Endothelial cell of hepatic sinusoid (primary cell): ENCODE results near the gene GPR137B.

ENCODE experiments used
- in situ Hi-C: cut with HindIII; loops from 2 replicates; pipeline ENCODE4 v1.10.0; 2017; ENCODE audit warnings: low sequenced_read_pairs

Gene GPR137B

GRCh38 chr1:236113324-236114032 lies 28.9 kb upstream of the GPR137B start:
- in situ Hi-C loops, result no loop called here

GRCh38 chr1:236114076-236114747 lies 28.1 kb upstream of the GPR137B start:
- in situ Hi-C loops, result no loop called here

GRCh38 chr1:236117710-236118109 lies 24.6 kb upstream of the GPR137B start:
- in situ Hi-C loops, result no loop called here

- in situ Hi-C loops, result no loop called here
These were observed 22.3 kb upstream of the GPR137B start for GRCh38 chr1:236119943-236120484.

- in situ Hi-C loops, result no loop called here
These were observed 21.6 kb upstream of the GPR137B start for GRCh38 chr1:236120721-236121153.

GRCh38 chr1:236122176-236122575 lies 20.2 kb upstream of the GPR137B start:
- in situ Hi-C loops, result no loop called here

- in situ Hi-C loops, result no loop called here
These were observed 18.8 kb upstream of the GPR137B start for GRCh38 chr1:236123563-236123962.

GRCh38 chr1:236124965-236125364 lies 17.4 kb upstream of the GPR137B start:
- in situ Hi-C loops, result no loop called here

GRCh38 chr1:236127045-236127444 lies 15.3 kb upstream of the GPR137B start:
- in situ Hi-C loops, result no loop called here

- in situ Hi-C loops, result no loop called here
These were observed 13.6 kb upstream of the GPR137B start for GRCh38 chr1:236128646-236129178.

GRCh38 chr1:236129306-236129705 lies 13.0 kb upstream of the GPR137B start:
- in situ Hi-C loops, result no loop called here

- in situ Hi-C loops, result loop anchor here (10.0 kb wide), 1 partner anchor 364 kb away; no protein-coding TSS in a partner anchor
These were observed 12.0 kb upstream of the GPR137B start for GRCh38 chr1:236130372-236130771.

- in situ Hi-C loops, result loop anchor here (10.0 kb wide), 1 partner anchor 363 kb away; no protein-coding TSS in a partner anchor
These were observed 10.4 kb upstream of the GPR137B start for GRCh38 chr1:236131916-236132315.

- in situ Hi-C loops, result loop anchor here (10.0 kb wide), 1 partner anchor 362 kb away; no protein-coding TSS in a partner anchor
These were observed 9.8 kb upstream of the GPR137B start for GRCh38 chr1:236132420-236133046.

- in situ Hi-C loops, result loop anchor here (10.0 kb wide), 1 partner anchor 361 kb away; no protein-coding TSS in a partner anchor
These were observed 9.0 kb upstream of the GPR137B start for GRCh38 chr1:236133339-236133738.

- in situ Hi-C loops, result loop anchor here (10.0 kb wide), 1 partner anchor 361 kb away; no protein-coding TSS in a partner anchor
These were observed 8.5 kb upstream of the GPR137B start for GRCh38 chr1:236133802-236134201.

- in situ Hi-C loops, result loop anchor here (10.0 kb wide), 1 partner anchor 357 kb away; no protein-coding TSS in a partner anchor
These were observed 5.0 kb upstream of the GPR137B start for GRCh38 chr1:236137285-236137852.

GRCh38 chr1:236139495-236139894 lies 2.8 kb upstream of the GPR137B start:
- in situ Hi-C loops, result loop anchor here (10.0 kb wide), 1 partner anchor 355 kb away; no protein-coding TSS in a partner anchor

- in situ Hi-C loops, result no loop called here
These were observed 1.5 kb upstream of the GPR137B start for GRCh38 chr1:236140705-236141446.
